ENCODE measurements around the gene DIP2C.

GRCh38 chr10:241451-241850 is 448.0 kb downstream of the DIP2C start:
- no peak for TF ChIP-seq CTCF (IDR thresholded peaks at IDR 0.05)
- TF ChIP-seq EZH2phosphoT487 (IDR thresholded peaks at IDR 0.05), result no peak

Measured in neural progenitor cell (in vitro differentiated cells).